Measurements from ENCODE around the gene AK8. TPM values are rescaled to one million over a fixed set of nuclear protein-coding genes. Genes with fewer than 3 reads are reported as not detected.

AK8 gene
- total RNA-seq, 1 experiment from 2014 or later, result 0.88 TPM

- DNase-seq, result no peak
- POLR2A ChIA-PET, result no interaction called here
- Histone ChIP-seq H3K27me3 (replicated peaks; ENCODE audit: control insufficient read depth, insufficient read depth, low read length) (no peaks in the 10 kb centered on the region), H3K9me3 (no peaks in the 10 kb centered on the region), H3K36me3 (ENCODE audit: control insufficient read depth, insufficient read depth, low read length) (no peaks in the 10 kb centered on the region), H3K4me3 (ENCODE audit: low read depth, low read length) (no peak overlapping the region), H3K4me1 (no peaks in the 10 kb centered on the region)
- no peak overlapping the region for H3K27ac Mint-ChIP-seq (ENCODE audit: unreplicated experiment)
- TF ChIP-seq, protein P1, sequence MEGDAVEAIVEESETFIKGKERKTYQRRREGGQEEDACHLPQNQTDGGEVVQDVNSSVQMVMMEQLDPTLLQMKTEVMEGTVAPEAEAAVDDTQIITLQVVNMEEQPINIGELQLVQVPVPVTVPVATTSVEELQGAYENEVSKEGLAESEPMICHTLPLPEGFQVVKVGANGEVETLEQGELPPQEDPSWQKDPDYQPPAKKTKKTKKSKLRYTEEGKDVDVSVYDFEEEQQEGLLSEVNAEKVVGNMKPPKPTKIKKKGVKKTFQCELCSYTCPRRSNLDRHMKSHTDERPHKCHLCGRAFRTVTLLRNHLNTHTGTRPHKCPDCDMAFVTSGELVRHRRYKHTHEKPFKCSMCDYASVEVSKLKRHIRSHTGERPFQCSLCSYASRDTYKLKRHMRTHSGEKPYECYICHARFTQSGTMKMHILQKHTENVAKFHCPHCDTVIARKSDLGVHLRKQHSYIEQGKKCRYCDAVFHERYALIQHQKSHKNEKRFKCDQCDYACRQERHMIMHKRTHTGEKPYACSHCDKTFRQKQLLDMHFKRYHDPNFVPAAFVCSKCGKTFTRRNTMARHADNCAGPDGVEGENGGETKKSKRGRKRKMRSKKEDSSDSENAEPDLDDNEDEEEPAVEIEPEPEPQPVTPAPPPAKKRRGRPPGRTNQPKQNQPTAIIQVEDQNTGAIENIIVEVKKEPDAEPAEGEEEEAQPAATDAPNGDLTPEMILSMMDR (IDR thresholded peaks at IDR 0.05; ENCODE audit: insufficient read depth in 1 of 2, low read depth in 1 of 2, low read length in 1 of 2, severe bottlenecking in 1 of 2, unreplicated experiment in 1 of 2), result no peak
- peaks cover 8% of the 10 kb centered on the region for H3K4me1 Mint-ChIP-seq (ENCODE audit: low read depth, unreplicated experiment)
- H3K4me3 Mint-ChIP-seq (ENCODE audit: unreplicated experiment), result no peak overlapping the region
- no peaks in the 10 kb centered on the region for H3K9me3 Mint-ChIP-seq (ENCODE audit: unreplicated experiment)
- H3K36me3 Mint-ChIP-seq (ENCODE audit: insufficient read depth, unreplicated experiment), result no peaks in the 10 kb centered on the region
- no TSS peak for BruUV-seq (replicated peaks)
- intact Hi-C loops (cut with micrococcal nuclease; ENCODE audit: unreplicated experiment), result no loop called here
- H3K27me3 Mint-ChIP-seq (ENCODE audit: insufficient read depth, unreplicated experiment), result peaks cover under 1% of the 10 kb centered on the region
- CTCF ChIA-PET, result no interaction called here
Measured at GRCh38 chr9:132728071-132728470, 150.0 kb downstream of the AK8 start.

GRCh38 chr9:132726576-132727130, 151.4 kb downstream of the AK8 start:
- DNase-seq, result no peak
- Mint-ChIP-seq H3K27me3 (ENCODE audit: insufficient read depth, unreplicated experiment) (peaks cover 3% of the 10 kb centered on the region), H3K27ac (ENCODE audit: unreplicated experiment) (no peak overlapping the region), H3K4me1 (ENCODE audit: low read depth, unreplicated experiment) (no peaks in the 10 kb centered on the region), H3K36me3 (ENCODE audit: insufficient read depth, unreplicated experiment) (no peaks in the 10 kb centered on the region), H3K9me3 (ENCODE audit: unreplicated experiment) (no peaks in the 10 kb centered on the region), H3K4me3 (ENCODE audit: unreplicated experiment) (no peak overlapping the region)
- no TSS peak for BruUV-seq (replicated peaks)
- H3K36me3 ChIP-seq (ENCODE audit: control insufficient read depth, insufficient read depth, low read length), result no peaks in the 10 kb centered on the region
- H3K9me3 ChIP-seq, result no peaks in the 10 kb centered on the region
- H3K27me3 ChIP-seq (replicated peaks; ENCODE audit: control insufficient read depth, insufficient read depth, low read length), result no peaks in the 10 kb centered on the region
- ChIA-PET CTCF (no interaction called here), POLR2A (no interaction called here)
- H3K4me3 ChIP-seq (ENCODE audit: low read depth, low read length), result no peak overlapping the region
- H3K4me1 ChIP-seq, result no peaks in the 10 kb centered on the region
- TF ChIP-seq, protein P1 (IDR thresholded peaks at IDR 0.05; ENCODE audit: insufficient read depth in 1 of 2, low read depth in 1 of 2, low read length in 1 of 2, severe bottlenecking in 1 of 2, unreplicated experiment in 1 of 2), result no peak
- intact Hi-C loops (cut with micrococcal nuclease; ENCODE audit: unreplicated experiment), result no loop called here

GRCh38 chr9:132725306-132725705, 152.8 kb downstream of the AK8 start:
- no TSS peak for BruUV-seq (replicated peaks)
- Mint-ChIP-seq H3K36me3 (ENCODE audit: insufficient read depth, unreplicated experiment) (no peaks in the 10 kb centered on the region), H3K27ac (ENCODE audit: unreplicated experiment) (no peak overlapping the region), H3K9me3 (ENCODE audit: unreplicated experiment) (no peaks in the 10 kb centered on the region), H3K4me3 (ENCODE audit: unreplicated experiment) (no peak overlapping the region), H3K4me1 (ENCODE audit: low read depth, unreplicated experiment) (no peaks in the 10 kb centered on the region), H3K27me3 (ENCODE audit: insufficient read depth, unreplicated experiment) (peaks cover 3% of the 10 kb centered on the region)
- H3K9me3 ChIP-seq, result no peaks in the 10 kb centered on the region
- DNase-seq, result no peak
- H3K4me1 ChIP-seq, result no peaks in the 10 kb centered on the region
- no peaks in the 10 kb centered on the region for H3K36me3 ChIP-seq (ENCODE audit: control insufficient read depth, insufficient read depth, low read length)
- TF ChIP-seq, protein P1 (IDR thresholded peaks at IDR 0.05; ENCODE audit: insufficient read depth in 1 of 2, low read depth in 1 of 2, low read length in 1 of 2, severe bottlenecking in 1 of 2, unreplicated experiment in 1 of 2), result no peak
- ChIA-PET CTCF (no interaction called here), POLR2A (no interaction called here)
- H3K27me3 ChIP-seq (replicated peaks; ENCODE audit: control insufficient read depth, insufficient read depth, low read length), result no peaks in the 10 kb centered on the region
- no peak overlapping the region for H3K4me3 ChIP-seq (ENCODE audit: low read depth, low read length)
- intact Hi-C loops (cut with micrococcal nuclease; ENCODE audit: unreplicated experiment), result no loop called here

Measured in Caco-2 (cell line).